Pancreas (tissue), 10 donors: ENCODE measurements around the gene FRYL. TPM values are rescaled to one million over a fixed set of nuclear protein-coding genes. Genes with fewer than 3 reads are reported as not detected.
"Not testable (repeated sequence)": the region's sequence is repeated elsewhere in the genome, so short reads cannot be mapped to it uniquely, and the experiment has no call there.

ENCODE experiments used
- ATAC-seq, 4 donors: fragments of 200-7000 bp; cut with Tn5 transposase; one replicate each; pipeline versions ENCODE4 v1.8.0 to v1.9.1; 2020; ENCODE audit warnings: mild to moderate bottlenecking in 4 of 4, moderate library complexity in 4 of 4
- DNase-seq, 6 donors: peaks; one replicate each; pipeline ENCODE4 v3.0.0-alpha.2; 2020
- FAIRE-seq: peaks from 2 replicates; lab custom pipeline; 2012; peaks lifted over from hg19 to GRCh38; lab: Jason Lieb, UNC
- H3K27ac ChIP-seq, 4 donors: fragments of 200-600 bp; sonication (generic); 1 replicate in 3 of 4; 2 replicates in 1 of 4; pipeline versions ENCODE4 v1.5.0 to v1.8.0; 2020
- H3K27me3 ChIP-seq, 4 donors: fragments of 200-600 bp; one replicate each; pipeline ENCODE4 v1.8.0; 2021
- H3K36me3 ChIP-seq, 3 donors: fragments of 200-600 bp; sonication (generic) in 1 of 3; one replicate each; pipeline versions ENCODE4 v1.5.0 to v1.8.0; 2020 to 2021
- H3K4me1 ChIP-seq, 3 donors: fragments of 200-600 bp; one replicate each; pipeline ENCODE4 v1.8.0; 2021
- H3K4me3 ChIP-seq, 4 donors: fragments of 200-600 bp; sonication (generic) in 2 of 4; one replicate each; pipeline versions ENCODE4 v1.5.0 to v1.8.0; 2020 to 2021
- H3K9me3 ChIP-seq, 4 donors: fragments of 200-600 bp; one replicate each; pipeline ENCODE4 v1.8.0; 2021
- CTCF ChIP-seq, 4 donors: fragments of 200-600 bp; sonication (generic) in 3 of 4; IDR thresholded peaks; one replicate each; pipeline versions ENCODE4 v1.5.0 to v1.8.0; 2021; ENCODE audit warnings: antibody characterized with exemption in 4 of 4
- WGBS, 2 donors: extraction: QIAGEN DNeasy Blood & Tissue Kit; methylation state at CpG; one replicate each; pipeline ENCODE4 v1.1.7; 2013; 5-methylcytosine and 5-hydroxymethylcytosine counted together
- intact Hi-C, 3 donors: fragments of 100-400 bp; cut with DNase I; formaldehyde crosslinking; loops; one replicate each; pipeline versions ENCODE4 v1.11.1 to v1.14.2; 2022
- polyA plus RNA-seq, 2 donors: library from polyadenylated mRNA; stranded (reverse); fragments of 200-250 nt; gene quantifications; one replicate each; pipeline ENCODE4 v1.2.3, GENCODE V29; 2013
- total RNA-seq, 6 donors: library from RNA; stranded (reverse); fragmentation: NEBNext Ultra II Directional in 4 of 6; extraction: Animal tissue kit (Norgen Biotek cat#: 25700) in 4 of 6; gene quantifications; one replicate each; pipeline versions ENCODE4 v1.2.1 to v1.2.4, GENCODE V29; 2021 to 2023
- donor health status: healthy with polysubstance abuse.
- donor health status: DM: no; HTN: no; CAD: no; lungs with moderate emphysema.
- donor health status: DM: no; HTN: no; CAD: no.
- donor health status: control.
- donor health status: control.
- donor health status: Bipolar disorder and iron deficiency.
- donor health status: DM: yes; HTN: yes; CAD: no.
- donor health status: DM: no; HTN: no; CAD: no.
- donor health status: DM: no; HTN: no; CAD: no.
- donor health status: DM: yes; HTN: yes; CAD: no.

The FRYL gene
- total and polyA plus RNA-seq, 8 donors: 9.1 to 38.7 (median 20.7) TPM

- 25 to 26% methylated on average over 2 of the region's 2 CpGs for WGBS, 2 donors
- no peak for TF ChIP-seq CTCF (IDR thresholded peaks at IDR 0.05)
- Histone ChIP-seq H3K4me1 (peaks cover 0 to 12% (median 0%) of the 10 kb centered on the region in 3 donors), H3K36me3 (no peaks in the 10 kb centered on the region), H3K27ac (no peak overlapping the region), H3K4me3 (no peak overlapping the region), H3K27me3 (no peaks in the 10 kb centered on the region), H3K9me3 (no peaks in the 10 kb centered on the region)
- FAIRE-seq: no peak
- intact Hi-C loops: no loop called here
- ATAC-seq: peak; percentile 81 to 87 (median 83)
- DNase-seq: no peak
Measured at GRCh38 chr4:48815483-48815882, 35.4 kb upstream of the FRYL start.

- Histone ChIP-seq H3K27me3 (no peaks in the 10 kb centered on the region), H3K36me3 (no peaks in the 10 kb centered on the region), H3K4me3 (no peak overlapping the region), H3K9me3 (no peaks in the 10 kb centered on the region), H3K4me1 (peaks cover 0 to 12% (median 0%) of the 10 kb centered on the region in 3 donors), H3K27ac (no peak overlapping the region)
- TF ChIP-seq CTCF (IDR thresholded peaks at IDR 0.05): no peak
- WGBS, 2 donors: 84 to 88% methylated on average over 1 of the region's 1 CpG
- intact Hi-C loops: no loop called here
- DNase-seq (no peak), ATAC-seq (no peak), FAIRE-seq (no peak)
Measured at GRCh38 chr4:48813964-48814363, 33.9 kb upstream of the FRYL start.

GRCh38 chr4:48812866-48813265, 32.8 kb upstream of the FRYL start:
- DNase-seq: no peak
- intact Hi-C loops: no loop called here
- no peaks in the 10 kb centered on the region for H3K27me3 ChIP-seq
- no peaks in the 10 kb centered on the region for H3K9me3 ChIP-seq
- no peak for ATAC-seq
- H3K4me3 ChIP-seq: no peak overlapping the region
- 75 to 76% methylated on average over 6 of the region's 6 CpGs for WGBS, 2 donors
- FAIRE-seq: no peak
- H3K4me1 ChIP-seq: peaks cover 0 to 12% (median 0%) of the 10 kb centered on the region in 3 donors
- no peak overlapping the region for H3K27ac ChIP-seq
- H3K36me3 ChIP-seq: no peaks in the 10 kb centered on the region
- TF ChIP-seq CTCF (IDR thresholded peaks at IDR 0.05): no peak

GRCh38 chr4:48804584-48805301, 24.7 kb upstream of the FRYL start:
- Histone ChIP-seq H3K9me3 (no peaks in the 10 kb centered on the region), H3K4me1 (no peaks in the 10 kb centered on the region), H3K27ac (no peak overlapping the region), H3K27me3 (no peaks in the 10 kb centered on the region), H3K36me3 (no peaks in the 10 kb centered on the region), H3K4me3 (no peak overlapping the region)
- no peak for TF ChIP-seq CTCF (IDR thresholded peaks at IDR 0.05)
- ATAC-seq: no peak
- intact Hi-C loops: no loop called here
- FAIRE-seq: no peak
- DNase-seq: no peak
- 77 to 82% methylated on average over 8 of the region's 8 CpGs for WGBS, 2 donors

GRCh38 chr4:48801016-48801715, 21.1 kb upstream of the FRYL start:
- ATAC-seq: no peak

GRCh38 chr4:48800155-48800554, 20.1 kb upstream of the FRYL start:
- intact Hi-C loops, H3K9me3 ChIP-seq, H3K4me1 ChIP-seq, ATAC-seq, H3K27me3 ChIP-seq, H3K27ac ChIP-seq, FAIRE-seq, DNase-seq, H3K36me3 ChIP-seq, H3K4me3 ChIP-seq: not testable (repeated sequence)
- WGBS, 2 donors: 73 to 78% methylated on average over 2 of the region's 2 CpGs

More at GRCh38 chr4:48801016-48801715, 21.1 kb upstream of the FRYL start:
- intact Hi-C loops: no loop called here
- Histone ChIP-seq H3K4me1 (no peaks in the 10 kb centered on the region), H3K27me3 (no peaks in the 10 kb centered on the region), H3K36me3 (no peaks in the 10 kb centered on the region), H3K4me3 (no peak overlapping the region), H3K9me3 (no peaks in the 10 kb centered on the region), H3K27ac (no peak overlapping the region)
- WGBS, 2 donors: 41 to 42% methylated on average over 3 of the region's 3 CpGs
- TF ChIP-seq CTCF (IDR thresholded peaks at IDR 0.05): no peak
- DNase-seq: no peak
- no peak for FAIRE-seq
